GM19468 (cell line): ENCODE data around the gene ATL3.
"Not testable (repeated sequence)": the region's sequence is repeated elsewhere in the genome, so short reads cannot be mapped to it uniquely, and the experiment has no call there.

Experiments
- ATAC-seq: cut with Tn5 transposase; IDR thresholded peaks from one replicate; pipeline ENCODE4 v1.9.1; 2021; ENCODE audit warnings: mild to moderate bottlenecking, moderate library complexity, moderate number of reproducible peaks; ENCODE audit not compliant: unreplicated experiment; ENCODE audit errors: extremely low read depth

ATL3 gene, protein sequence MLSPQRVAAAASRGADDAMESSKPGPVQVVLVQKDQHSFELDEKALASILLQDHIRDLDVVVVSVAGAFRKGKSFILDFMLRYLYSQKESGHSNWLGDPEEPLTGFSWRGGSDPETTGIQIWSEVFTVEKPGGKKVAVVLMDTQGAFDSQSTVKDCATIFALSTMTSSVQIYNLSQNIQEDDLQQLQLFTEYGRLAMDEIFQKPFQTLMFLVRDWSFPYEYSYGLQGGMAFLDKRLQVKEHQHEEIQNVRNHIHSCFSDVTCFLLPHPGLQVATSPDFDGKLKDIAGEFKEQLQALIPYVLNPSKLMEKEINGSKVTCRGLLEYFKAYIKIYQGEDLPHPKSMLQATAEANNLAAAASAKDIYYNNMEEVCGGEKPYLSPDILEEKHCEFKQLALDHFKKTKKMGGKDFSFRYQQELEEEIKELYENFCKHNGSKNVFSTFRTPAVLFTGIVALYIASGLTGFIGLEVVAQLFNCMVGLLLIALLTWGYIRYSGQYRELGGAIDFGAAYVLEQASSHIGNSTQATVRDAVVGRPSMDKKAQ

DNA sequence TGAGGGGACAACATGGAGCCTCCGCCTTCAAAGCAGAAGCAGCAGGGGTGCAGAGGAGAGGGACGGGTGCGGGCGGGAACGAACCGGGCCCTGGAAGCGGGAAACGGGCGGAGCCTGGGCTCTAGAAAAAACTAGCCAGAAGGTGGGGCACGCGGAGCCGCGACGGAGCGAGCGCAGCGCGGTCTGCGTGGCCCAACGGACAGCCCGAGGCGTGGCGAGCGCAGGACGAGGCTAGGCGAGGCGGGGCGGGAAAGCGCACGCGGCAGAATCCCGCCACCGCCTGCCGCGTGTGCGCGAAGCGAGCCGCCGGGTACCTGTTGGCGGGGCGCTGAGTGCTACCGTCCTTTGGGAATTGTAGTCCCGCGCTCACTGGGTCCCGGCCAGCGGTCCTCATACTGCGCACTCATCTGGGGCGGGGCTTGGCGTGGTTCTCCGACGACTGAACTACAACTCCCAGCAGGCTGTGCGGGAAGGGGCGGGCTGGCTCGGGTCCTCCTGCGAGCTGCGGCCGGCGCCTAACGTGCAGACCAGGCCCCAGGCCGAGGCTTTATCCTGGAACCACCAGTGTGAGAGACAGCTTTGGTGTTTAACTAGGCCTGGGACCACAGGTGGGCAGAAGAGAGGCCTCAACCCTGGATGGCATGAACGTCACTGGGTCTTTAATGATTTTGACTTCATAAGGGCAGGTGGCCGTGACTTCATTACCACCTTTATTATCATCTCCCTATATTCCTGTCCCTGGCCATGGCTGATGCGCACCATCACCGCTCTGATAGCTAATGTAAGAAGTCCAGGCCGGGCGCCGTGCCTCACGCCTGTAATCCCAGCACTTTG is at the start of gene ATL3:
ATL3 (minus strand) TSS at position 55 of the 834 bp plus-strand sequence; CDS start at position 14, 41 bp downstream.
- peak; percentile 67 for ATAC-seq

DNA sequence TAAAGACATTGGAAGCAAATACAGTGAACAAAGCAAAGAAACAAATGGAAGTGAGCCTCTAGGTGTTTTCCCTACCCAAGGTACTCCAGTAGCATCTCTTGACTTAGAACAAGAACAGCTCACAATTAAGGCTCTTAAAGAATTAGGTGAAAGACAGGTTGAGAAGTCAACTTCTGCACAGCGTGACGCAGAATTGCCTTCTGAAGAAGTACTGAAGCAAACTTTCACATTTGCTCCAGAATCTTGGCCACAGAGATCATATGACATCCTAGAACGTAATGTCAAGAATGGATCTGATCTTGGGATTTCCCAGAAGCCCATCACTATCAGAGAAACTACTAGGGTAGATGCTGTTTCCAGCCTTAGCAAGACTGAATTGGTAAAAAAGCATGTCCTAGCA is 49.4 kb upstream of the ATL3 start:
- no peak for ATAC-seq

DNA sequence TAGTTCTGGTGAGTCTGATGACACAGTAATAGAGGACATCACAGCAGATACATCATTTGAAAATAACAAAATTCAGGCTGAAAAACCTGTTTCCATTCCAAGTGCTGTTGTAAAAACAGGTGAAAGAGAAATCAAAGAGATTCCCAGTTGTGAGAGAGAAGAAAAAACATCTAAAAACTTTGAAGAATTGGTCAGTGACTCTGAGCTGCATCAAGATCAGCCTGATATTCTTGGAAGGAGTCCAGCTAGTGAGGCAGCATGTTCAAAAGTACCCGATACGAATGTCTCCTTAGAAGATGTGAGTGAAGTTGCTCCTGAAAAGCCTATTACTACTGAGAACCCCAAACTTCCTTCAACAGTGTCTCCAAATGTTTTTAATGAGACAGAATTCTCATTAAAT is 48.8 kb upstream of the ATL3 start:
- no peak for ATAC-seq

DNA sequence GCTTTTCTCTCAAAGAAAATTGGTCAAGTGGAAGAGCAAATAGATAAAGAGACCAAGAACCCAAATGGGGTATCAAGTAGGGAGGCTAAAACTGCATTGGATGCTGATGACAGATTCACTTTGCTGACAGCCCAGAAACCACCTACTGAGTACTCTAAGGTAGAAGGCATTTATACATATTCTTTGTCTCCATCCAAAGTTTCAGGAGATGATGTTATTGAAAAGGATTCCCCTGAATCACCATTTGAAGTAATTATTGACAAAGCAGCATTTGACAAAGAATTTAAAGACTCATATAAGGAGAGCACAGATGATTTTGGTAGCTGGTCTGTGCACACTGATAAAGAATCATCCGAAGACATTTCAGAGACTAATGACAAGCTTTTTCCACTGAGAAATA is 47.8 kb upstream of the ATL3 start:
- ATAC-seq: no peak

DNA sequence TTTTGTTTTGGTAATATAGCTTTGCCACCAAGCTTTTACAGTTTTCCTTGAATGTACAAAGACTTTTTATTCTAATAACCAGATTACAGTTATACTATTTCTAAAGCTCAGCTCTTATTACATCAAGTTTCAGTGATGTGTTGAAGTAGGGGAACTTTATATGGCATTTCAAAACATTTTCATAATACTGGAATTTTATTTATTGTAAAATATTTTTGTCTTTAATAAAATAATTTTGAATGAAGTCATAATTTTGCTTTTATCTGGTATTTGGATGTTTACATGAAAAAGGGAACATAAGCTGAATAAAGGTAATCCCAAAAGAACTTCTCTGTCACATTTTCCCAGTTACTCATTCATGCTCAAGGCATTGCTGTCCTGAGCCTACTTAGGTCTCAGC is 44.9 kb upstream of the ATL3 start:
- ATAC-seq: no peak

DNA sequence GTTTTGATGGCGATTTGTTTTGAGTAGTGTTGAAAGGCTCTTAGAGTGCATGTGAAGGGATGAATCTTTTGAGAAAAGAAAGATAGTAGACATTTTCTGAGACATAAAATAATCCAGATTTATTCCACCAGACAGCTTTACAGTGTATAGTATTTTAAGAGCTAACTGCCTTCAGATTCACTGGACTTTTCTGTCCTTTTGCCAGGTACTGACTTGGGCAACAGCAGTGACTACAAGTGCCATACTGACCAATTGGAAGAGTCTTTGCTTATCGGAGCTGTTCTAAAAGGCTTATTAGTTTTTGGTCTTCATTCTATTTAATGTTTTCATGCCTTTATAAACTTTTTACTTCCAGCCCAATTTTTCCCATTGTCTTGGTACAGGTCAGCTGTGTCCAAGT is 42.6 kb upstream of the ATL3 start:
- no peak for ATAC-seq

DNA sequence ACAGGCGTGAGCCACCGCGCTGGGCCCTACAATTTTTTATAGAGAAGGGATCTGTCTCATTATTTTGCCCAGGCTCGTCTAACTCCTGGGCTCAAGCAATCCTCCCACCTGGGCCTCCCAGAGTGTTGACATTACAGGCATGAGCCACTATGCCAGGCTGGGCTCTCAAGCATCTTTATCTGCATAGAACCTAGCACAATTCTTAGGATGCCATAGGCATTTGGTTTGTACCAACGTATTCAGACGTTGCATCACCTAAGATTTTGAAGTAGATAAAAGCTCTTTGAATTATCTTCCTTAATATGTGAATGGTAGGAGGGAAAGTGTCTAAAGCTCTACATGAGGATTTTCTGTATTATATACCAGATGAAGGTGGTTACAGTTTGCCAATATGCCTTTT is 40.7 kb upstream of the ATL3 start:
- ATAC-seq: no peak

DNA sequence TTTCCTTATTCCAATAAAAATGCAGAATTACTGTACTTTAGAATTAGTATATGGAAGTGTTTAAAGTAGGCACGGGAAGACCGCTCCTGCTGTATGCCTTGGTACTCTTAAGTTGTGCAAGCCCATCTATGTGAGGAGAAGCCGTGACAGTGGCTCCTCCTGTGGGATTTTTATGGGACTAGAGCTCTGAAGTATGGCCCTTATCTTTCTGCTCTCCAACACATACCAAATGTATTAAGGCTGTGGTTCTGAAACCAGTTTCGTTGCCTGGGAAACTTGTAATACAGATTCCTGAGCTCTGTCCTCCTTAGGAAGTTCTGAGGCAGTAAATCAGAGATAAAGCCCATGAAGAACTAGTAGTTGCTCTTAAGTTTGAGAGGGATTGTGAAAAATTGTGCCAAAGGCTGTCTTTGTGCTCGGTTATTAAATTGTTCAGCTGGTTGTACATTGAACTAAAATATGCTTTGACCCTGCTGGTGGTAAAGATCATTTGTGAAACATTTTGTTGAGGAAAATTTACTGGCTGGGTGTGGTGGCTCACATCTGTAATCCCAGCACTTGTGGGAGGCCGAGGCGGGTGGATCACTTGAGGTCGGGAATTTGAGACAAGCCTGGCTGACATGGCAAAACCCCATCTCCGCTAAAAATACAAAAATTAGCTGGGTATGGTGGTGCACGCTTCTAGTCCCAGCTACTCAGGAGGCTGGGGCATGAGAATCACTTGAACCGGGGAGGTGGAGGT is 39.5 kb upstream of the ATL3 start:
- no peak for ATAC-seq

DNA sequence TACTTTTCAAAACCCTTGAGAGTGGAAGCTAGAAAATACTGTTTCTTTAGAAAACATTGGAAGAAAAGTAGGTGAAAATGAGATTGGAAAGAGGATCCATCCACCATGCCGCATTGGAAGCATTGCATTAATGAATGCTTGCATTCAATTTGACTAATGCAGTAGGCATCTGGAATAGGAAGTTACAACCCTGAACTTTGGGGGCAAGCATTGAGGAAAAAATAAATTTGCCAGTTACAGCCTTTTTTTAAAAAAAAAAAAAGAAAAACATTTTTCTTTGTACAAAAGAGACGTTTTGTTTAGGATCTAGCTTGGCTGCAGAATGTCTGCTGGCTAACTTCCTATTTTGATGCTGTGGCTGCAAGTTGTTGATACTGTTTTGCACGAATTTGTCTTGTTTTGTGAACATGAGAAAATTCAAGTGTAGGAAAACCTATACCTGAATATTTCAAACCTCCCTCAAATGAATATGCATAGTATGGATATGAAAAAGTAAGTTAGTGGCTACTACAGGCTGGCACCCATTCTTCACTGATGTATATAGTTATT is 38.2 kb upstream of the ATL3 start:
- no peak for ATAC-seq

DNA sequence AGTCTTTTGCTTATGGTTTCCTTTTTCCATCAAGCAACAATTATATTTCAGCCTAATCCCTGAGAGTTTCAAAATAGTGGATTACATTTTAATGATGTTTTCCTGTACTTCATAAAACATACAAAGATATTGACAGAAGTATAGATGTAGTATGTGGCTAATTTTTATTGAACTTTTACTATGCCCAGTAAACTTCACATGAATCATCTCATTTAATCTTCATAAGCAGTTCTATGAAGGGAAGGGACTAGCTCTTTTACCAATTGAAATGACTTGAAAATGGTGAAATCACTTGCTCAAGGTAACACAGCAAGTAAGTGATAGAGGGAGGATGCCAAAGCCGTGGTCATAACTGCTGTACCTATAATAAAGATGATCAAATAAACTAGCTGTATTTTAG is 37.6 kb upstream of the ATL3 start:
- ATAC-seq: no peak

DNA sequence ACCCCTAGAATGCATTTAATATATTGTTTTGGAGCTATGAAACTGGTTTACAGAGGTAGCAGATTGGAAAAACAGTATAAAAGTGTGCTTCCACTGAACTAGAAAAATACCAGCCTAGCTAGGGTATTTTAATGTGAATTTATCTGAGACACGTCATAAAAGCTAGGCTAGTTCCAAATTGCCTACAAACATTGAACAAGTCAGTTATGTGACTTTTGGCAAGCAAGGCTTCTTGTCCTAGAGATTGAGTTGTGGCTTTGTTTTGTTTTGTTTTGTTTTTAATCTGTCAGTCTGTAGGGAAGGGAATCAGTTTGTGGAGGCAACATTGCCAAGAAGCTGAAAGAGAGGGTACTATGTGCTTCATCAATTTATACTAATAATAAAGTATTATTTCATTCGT is 34.4 kb upstream of the ATL3 start:
- no peak for ATAC-seq

DNA sequence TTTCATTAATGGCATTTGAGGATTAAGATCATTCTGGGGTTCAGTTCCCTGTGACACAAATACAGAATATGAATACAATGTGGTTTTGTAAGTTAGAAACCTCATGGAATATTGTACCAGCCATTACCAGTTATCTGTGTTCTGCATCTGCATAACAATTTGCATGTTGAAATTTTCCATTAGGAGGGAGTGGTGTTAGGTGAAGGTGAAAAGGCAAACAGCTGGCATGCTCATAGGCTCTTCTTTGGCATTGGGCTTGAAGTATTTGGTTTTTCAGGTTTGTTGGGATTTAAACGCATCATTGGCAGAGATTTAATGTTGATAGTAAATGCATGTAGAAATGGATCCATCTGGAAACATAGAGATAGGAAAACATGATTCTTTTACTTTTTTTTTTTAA is 28.7 kb upstream of the ATL3 start:
- no peak for ATAC-seq

DNA sequence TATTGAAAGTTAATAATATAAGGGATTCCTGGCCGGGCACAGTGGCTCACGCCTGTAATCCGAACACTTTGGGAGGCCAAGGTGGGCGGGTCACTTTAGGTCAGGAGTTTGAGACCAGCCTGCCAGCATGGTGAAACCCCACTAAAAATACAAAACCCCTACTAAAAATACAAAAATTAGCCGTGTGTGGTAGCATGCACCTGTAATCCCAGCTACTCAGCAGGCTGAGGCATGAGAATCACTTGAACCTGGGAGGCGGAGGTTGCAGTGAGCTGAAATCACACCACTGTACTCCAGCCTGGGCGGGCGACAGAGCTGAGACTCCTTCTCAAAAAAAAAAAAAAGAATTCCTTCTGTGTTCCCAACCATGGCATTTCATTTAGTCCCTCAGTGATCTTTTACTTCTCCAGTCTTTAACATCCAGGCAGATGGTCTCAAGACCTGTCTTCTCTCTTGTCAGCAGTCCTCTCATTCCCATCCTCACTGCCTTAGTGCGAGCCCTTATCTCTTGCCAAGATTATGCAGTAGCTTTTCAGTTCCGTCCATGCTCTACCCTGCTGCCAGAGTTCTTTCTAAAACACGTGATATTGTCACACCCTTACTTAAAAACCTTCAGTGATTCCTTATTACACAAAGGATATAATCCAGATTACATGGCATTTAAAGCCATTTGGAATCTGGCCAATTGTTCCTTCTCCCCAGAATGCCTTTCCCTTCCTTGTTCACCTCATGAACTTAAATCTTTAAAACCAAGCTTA is 28.0 kb upstream of the ATL3 start:
- ATAC-seq: no peak

DNA sequence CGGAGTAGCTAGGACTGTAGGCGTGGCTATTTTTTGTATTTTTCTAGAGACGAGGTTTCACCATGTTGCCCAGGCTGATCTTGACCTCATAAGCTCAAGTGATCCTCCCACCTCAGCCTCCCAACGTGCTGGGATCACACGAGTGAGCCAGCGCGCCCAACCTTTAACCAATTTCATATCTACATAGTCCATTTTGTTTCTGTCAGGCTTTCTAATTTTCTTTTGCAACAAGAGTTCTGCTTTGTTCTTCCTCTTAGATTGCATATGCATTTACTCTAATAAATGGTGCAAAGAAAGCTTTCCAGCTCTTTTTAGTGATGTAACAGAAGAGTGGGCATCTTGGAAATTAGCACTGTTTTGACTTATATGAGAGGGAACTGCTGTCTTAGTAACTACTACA is 23.4 kb upstream of the ATL3 start:
- ATAC-seq: no peak

DNA sequence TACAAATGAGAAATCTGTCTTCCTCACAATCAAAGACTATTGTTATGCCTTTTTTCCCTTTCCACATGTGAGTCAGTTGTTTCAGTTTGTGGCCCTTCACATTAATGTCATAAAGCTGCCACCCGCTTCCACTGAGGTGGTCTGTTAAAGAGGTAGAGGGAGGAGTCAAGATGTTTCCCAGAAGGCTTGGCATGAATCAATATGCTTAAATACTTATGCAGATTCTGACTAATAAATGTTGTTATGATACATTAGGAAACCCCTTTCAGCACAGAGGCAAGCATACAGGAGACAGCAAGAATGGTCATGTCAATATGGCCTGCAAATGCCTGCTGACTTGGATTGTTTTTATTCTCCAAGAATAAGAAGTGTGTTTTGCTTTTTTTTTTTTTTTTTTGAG is 16.7 kb upstream of the ATL3 start:
- no peak for ATAC-seq

DNA sequence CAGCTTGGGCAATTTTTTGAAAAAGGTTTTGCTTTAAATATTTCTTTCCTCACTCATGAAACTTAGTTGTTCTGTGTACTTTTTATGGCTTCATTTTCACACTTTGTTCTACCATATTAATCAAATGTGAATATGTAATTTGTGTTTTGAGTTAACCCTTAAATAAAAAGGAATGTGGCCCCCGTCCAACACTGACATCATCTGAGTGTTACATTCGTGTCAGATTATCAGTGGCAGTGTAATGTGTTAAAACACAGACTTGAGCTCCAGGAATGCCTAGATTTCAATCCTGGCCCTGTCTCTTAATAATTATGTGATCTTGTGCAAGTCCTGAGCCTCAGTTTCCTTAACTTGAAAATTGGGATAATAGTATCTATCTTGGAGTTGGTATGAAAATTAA is 15.8 kb upstream of the ATL3 start:
- no peak for ATAC-seq

DNA sequence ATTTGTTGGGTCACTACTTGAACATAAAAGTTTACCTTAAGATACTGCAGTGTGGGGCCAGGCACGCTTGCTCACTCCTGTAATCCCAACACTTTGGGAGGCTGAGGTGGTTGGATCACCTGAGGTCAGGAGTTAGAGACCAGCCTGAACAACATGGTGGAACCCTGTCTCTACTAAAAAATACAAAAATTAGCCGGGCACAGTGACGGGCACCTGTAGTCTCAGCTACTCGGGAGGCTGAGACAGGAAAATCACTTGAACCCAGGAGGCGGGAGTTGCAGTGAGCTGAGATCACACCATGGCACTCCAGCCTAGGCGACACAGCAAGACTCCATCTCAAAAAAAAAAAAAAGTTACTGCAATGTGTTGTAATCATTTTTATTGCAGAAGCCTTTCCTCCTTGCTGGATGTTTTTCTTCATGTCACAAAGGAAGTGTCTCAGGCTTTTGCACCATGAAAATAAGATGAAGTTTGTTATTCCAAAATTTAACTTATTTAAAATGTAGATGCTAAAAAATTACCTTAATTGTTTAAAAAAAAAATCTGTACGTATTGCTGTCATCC is 14.1 kb upstream of the ATL3 start:
- not testable (repeated sequence) for ATAC-seq

DNA sequence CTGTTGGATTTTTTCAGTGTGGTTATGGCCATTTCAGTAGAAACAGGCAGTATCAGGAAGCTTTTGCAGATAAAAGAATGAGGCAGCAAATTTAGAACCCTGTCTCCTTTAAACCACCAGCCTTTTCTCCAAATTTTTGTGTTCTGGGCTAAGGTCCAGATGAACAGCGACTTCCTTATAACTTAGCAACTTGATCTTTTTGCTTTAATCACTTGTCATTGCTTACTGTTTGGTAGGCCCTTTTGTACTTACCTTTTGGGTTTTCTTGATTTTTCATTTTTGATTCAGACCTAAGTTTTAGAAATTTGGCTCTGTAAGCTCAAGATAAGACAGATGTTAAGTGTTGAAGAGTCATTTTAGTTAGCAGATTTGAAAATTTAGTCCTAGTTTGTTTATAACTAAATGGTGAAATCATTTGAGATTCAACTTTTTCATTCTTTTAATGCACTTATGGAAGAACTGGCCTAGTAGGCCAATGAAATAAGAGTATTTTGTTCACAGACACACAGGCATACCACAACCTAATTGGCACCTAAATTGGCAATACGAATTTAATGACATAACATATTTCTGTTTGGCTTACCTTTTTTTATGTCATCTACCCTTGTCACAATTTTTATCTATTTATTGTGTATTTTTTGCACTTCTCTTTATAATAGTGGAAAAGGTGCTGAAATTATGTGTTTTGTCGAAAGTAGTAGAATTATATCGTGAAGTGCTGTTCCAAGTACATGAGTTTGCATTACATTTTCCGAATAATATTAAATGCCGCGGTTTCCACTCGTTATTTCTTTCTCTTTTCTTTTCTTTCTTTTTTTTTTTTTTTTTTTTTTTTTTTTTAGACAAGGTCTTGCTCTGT is 12.2 kb upstream of the ATL3 start:
- no peak for ATAC-seq
